ENCODE data around the gene MAN1C1.

MAN1C1 gene

GRCh38 chr1:25703671-25704266 lies 87.2 kb downstream of the MAN1C1 start:
- H3K4me2 ChIP-seq (ENCODE audit: low read length): no peak overlapping the region
- H3K79me2 ChIP-seq (ENCODE audit: low read length): no peaks in the 10 kb centered on the region
- H3K4me1 ChIP-seq (ENCODE audit: low read length): no peaks in the 10 kb centered on the region
- H3K27me3 ChIP-seq (ENCODE audit: low read depth, low read length): no peaks in the 10 kb centered on the region; the same call in 1 of the 2 replicates
- H3K27ac ChIP-seq (ENCODE audit: low read length): no peak overlapping the region
- H4K20me1 ChIP-seq (ENCODE audit: insufficient read depth, low read length): no peaks in the 10 kb centered on the region
- no peak overlapping the region for H2AFZ ChIP-seq (ENCODE audit: low read depth, low read length)
- H3K9me3 ChIP-seq (ENCODE audit: insufficient read depth, low read length): no peaks in the 10 kb centered on the region
- no peak for TF ChIP-seq CTCF (IDR thresholded peaks at IDR 0.05; ENCODE audit: low read depth, low read length)
- TF ChIP-seq EZH2phosphoT487 (IDR thresholded peaks at IDR 0.05; ENCODE audit: low read depth): no peak
- H3K36me3 ChIP-seq (replicated peaks; ENCODE audit: low read depth, low read length): no peaks in the 10 kb centered on the region
- no peak overlapping the region for H3K9ac ChIP-seq (ENCODE audit: low read length)
- H3K4me3 ChIP-seq (ENCODE audit: low read length): no peak overlapping the region

- Histone ChIP-seq H3K4me2 (ENCODE audit: low read length) (no peak overlapping the region), H3K4me3 (ENCODE audit: low read length) (no peak overlapping the region), H3K9ac (ENCODE audit: low read length) (no peak overlapping the region), H3K9me3 (ENCODE audit: insufficient read depth, low read length) (no peaks in the 10 kb centered on the region), H3K27ac (ENCODE audit: low read length) (no peak overlapping the region), H3K4me1 (ENCODE audit: low read length) (no peaks in the 10 kb centered on the region), H3K27me3 (ENCODE audit: low read depth, low read length) (no peaks in the 10 kb centered on the region; the same call in 1 of the 2 replicates), H3K79me2 (ENCODE audit: low read length) (no peaks in the 10 kb centered on the region), H4K20me1 (ENCODE audit: insufficient read depth, low read length) (no peaks in the 10 kb centered on the region), H2AFZ (ENCODE audit: low read depth, low read length) (no peak overlapping the region), H3K36me3 (replicated peaks; ENCODE audit: low read depth, low read length) (no peaks in the 10 kb centered on the region)
- TF ChIP-seq EZH2phosphoT487 (IDR thresholded peaks at IDR 0.05; ENCODE audit: low read depth) (no peak), CTCF (IDR thresholded peaks at IDR 0.05; ENCODE audit: low read depth, low read length) (no peak)
These were observed 87.7 kb downstream of the MAN1C1 start for GRCh38 chr1:25704267-25704691.

- Histone ChIP-seq H3K4me3 (ENCODE audit: low read length) (no peak overlapping the region), H3K79me2 (ENCODE audit: low read length) (no peaks in the 10 kb centered on the region), H3K36me3 (replicated peaks; ENCODE audit: low read depth, low read length) (no peaks in the 10 kb centered on the region), H3K27me3 (ENCODE audit: low read depth, low read length) (no peaks in the 10 kb centered on the region; the same call in 1 of the 2 replicates), H3K9me3 (ENCODE audit: insufficient read depth, low read length) (no peaks in the 10 kb centered on the region), H4K20me1 (ENCODE audit: insufficient read depth, low read length) (no peaks in the 10 kb centered on the region), H3K27ac (ENCODE audit: low read length) (no peak overlapping the region), H3K4me1 (ENCODE audit: low read length) (no peaks in the 10 kb centered on the region), H2AFZ (ENCODE audit: low read depth, low read length) (no peak overlapping the region), H3K9ac (ENCODE audit: low read length) (no peak overlapping the region), H3K4me2 (ENCODE audit: low read length) (no peak overlapping the region)
- no peak for TF ChIP-seq CTCF (IDR thresholded peaks at IDR 0.05; ENCODE audit: low read depth, low read length)
These were observed 89.1 kb downstream of the MAN1C1 start for GRCh38 chr1:25705699-25706098.

- H3K4me2 ChIP-seq (ENCODE audit: low read length): no peak overlapping the region
- TF ChIP-seq CTCF (IDR thresholded peaks at IDR 0.05; ENCODE audit: low read depth, low read length): no peak
- TF ChIP-seq EZH2phosphoT487 (IDR thresholded peaks at IDR 0.05; ENCODE audit: low read depth): no peak
- H3K9ac ChIP-seq (ENCODE audit: low read length): no peak overlapping the region
- no peaks in the 10 kb centered on the region for H4K20me1 ChIP-seq (ENCODE audit: insufficient read depth, low read length)
- no peak overlapping the region for H3K27ac ChIP-seq (ENCODE audit: low read length)
- H3K79me2 ChIP-seq (ENCODE audit: low read length): no peaks in the 10 kb centered on the region
- no peaks in the 10 kb centered on the region for H3K36me3 ChIP-seq (replicated peaks; ENCODE audit: low read depth, low read length)
- H3K4me1 ChIP-seq (ENCODE audit: low read length): no peaks in the 10 kb centered on the region
- H3K27me3 ChIP-seq (ENCODE audit: low read depth, low read length): no peaks in the 10 kb centered on the region; the same call in 1 of the 2 replicates
- no peak overlapping the region for H2AFZ ChIP-seq (ENCODE audit: low read depth, low read length)
- H3K9me3 ChIP-seq (ENCODE audit: insufficient read depth, low read length): no peaks in the 10 kb centered on the region
- no peak overlapping the region for H3K4me3 ChIP-seq (ENCODE audit: low read length)
These were observed 89.8 kb downstream of the MAN1C1 start for GRCh38 chr1:25706146-25707089.

Measured in OCI-LY3 (cell line).